Panc1 (cell line): ENCODE results near the gene FABP1.

ENCODE experiments used
- SIN3A ChIP-seq: IDR thresholded peaks from 2 replicates; pipeline ENCODE4 v1.6.1; 2012; ENCODE audit warnings: low read depth, mild to moderate bottlenecking, low read length, moderate library complexity, borderline replicate concordance; ENCODE audit not compliant: insufficient read depth
- TF ChIP-seq, protein P1 (sequence below): fragments of 450-650 bp; IDR thresholded peaks from 2 replicates; pipeline ENCODE4 v1.5.1; 2017; ENCODE audit warnings: mild to moderate bottlenecking

DNA sequence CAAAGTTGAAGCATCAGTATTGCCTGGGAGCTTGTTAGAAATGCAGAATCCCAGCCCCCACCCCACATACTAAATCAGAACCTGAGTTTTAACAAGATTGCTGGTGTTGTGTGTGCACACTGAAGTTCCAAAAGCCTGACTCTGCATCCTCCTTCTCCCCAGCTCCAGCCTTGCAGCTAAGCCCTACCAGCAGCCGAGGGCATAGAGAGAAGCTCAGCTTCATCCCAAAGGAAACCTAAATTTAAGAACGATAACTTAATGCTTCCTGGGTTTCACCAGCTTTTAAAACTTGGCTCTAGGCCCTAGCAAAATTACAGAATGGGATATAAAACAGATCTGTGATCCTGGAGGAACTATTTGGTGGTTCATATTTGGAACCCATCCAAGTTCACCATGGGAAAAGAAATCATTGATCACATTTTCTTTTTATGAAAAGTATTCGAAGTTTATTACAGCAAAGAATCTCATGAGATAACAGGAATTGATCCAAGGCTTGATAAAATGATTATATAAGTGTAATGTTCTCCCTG is 49.2 kb downstream of the FABP1 start:
- TF ChIP-seq SIN3A = no peak
- TF ChIP-seq, protein P1, sequence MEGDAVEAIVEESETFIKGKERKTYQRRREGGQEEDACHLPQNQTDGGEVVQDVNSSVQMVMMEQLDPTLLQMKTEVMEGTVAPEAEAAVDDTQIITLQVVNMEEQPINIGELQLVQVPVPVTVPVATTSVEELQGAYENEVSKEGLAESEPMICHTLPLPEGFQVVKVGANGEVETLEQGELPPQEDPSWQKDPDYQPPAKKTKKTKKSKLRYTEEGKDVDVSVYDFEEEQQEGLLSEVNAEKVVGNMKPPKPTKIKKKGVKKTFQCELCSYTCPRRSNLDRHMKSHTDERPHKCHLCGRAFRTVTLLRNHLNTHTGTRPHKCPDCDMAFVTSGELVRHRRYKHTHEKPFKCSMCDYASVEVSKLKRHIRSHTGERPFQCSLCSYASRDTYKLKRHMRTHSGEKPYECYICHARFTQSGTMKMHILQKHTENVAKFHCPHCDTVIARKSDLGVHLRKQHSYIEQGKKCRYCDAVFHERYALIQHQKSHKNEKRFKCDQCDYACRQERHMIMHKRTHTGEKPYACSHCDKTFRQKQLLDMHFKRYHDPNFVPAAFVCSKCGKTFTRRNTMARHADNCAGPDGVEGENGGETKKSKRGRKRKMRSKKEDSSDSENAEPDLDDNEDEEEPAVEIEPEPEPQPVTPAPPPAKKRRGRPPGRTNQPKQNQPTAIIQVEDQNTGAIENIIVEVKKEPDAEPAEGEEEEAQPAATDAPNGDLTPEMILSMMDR = no peak
